CD4-positive, alpha-beta T cell treated with Interleukin-2 at 100 ng/mL for 4 hours (primary cell): ENCODE measurements around the gene LRRC37B.
A peak's percentile ranks its signal among the peaks of the same experiment; 100 is the strongest.
"Not testable (repeated sequence)": the region's sequence is repeated elsewhere in the genome, so short reads cannot be mapped to it uniquely, and the experiment has no call there.

Experiments
- DNase-seq: peaks from one replicate; pipeline ENCODE4 v3.0.0-alpha.2; 2020; ENCODE audit warnings: low spot score

LRRC37B gene

DNA sequence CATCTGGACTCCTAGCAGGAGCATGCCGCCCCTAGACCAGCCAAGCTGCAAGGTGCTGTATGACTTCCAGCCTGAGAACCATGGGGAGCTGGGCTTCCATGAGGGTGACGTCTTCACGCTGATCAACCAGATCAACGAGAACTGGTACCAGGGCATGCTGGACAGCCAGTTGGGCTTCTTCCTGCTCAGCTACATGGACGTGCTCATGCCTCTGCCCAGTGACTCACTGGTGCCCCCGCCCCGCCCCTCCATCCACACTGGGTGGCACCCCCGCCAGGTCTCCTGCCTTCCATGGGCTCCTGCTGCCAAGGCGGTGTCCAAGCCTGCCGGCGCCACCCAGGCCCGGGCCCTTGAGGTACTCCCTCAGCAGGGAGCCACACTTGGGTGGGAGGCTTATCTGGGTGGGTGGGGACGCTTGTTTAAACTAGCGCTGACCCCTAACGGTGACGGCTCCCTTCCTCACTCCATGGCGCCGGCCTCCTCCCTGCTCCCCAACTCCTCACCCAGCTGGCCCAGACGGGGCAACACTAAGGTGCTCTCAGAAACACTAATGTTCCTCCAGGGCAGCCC is 34.2 kb downstream of the LRRC37B start:
- DNase-seq = not testable (repeated sequence)

DNA sequence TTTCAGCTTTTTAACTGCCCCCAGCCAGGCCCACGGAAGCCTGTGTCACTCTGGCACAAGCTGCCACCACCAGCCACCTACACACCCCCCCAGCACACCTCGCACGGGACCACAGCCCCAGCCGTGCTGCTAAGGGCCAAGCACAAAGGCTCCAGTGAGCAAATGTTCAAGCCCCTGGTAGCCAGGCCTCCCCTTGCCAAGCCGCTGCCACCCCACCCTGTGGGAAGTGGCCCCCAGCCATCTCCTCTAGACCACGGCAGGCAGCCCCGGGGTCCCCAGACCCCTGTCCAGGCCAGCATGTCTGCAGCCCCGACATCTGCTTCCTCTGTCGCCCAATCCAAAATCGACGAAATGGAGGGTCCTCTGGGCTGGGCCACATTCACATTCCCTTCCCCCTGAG is 35.1 kb downstream of the LRRC37B start:
- not testable (repeated sequence) for DNase-seq

DNA sequence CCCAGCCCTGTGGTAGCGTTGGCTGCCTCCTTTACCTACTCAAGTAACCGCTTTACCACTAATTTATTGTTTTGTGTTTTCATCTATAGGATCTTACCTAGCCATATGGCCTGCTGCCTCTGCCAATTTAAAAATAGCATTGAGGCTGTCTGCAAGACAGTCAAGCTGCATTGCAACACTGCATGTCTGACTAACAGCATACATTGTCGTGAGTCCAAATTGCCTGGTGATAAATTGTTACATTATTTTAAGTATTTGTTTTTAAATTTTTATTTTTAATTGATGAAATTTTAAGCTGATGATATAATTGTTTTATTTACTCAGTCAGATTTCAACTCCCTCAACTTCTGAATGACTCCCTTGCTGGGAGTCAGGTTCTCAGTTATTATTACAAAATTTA is 38.4 kb downstream of the LRRC37B start:
- DNase-seq = not testable (repeated sequence)

DNA sequence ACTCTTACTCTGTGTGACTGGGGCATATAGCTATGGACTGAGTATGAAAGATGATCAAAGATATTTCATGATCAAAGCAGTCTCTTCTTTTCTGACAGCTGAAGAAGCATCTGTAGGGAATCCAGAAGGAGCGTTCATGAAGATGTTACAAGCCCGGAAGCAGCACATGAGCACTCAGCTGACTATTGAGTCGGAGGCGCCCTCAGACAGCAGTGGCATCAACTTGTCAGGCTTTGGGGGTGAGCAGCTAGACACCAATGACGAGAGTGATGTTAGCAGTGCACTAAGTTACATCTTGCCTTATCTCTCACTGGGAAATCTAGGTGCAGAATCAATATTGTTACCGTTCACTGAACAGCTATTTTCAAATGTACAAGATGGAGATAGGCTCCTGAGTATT is 40.5 kb downstream of the LRRC37B start:
- DNase-seq = not testable (repeated sequence)

GRCh38 chr17:32054985-32055384 is 47.8 kb downstream of the LRRC37B start:
- DNase-seq = not testable (repeated sequence)

- DNase-seq = not testable (repeated sequence)
Measured at GRCh38 chr17:32055425-32055824, 48.2 kb downstream of the LRRC37B start.

- DNase-seq = not testable (repeated sequence)
Measured at GRCh38 chr17:32056500-32056899, 49.3 kb downstream of the LRRC37B start.

DNA sequence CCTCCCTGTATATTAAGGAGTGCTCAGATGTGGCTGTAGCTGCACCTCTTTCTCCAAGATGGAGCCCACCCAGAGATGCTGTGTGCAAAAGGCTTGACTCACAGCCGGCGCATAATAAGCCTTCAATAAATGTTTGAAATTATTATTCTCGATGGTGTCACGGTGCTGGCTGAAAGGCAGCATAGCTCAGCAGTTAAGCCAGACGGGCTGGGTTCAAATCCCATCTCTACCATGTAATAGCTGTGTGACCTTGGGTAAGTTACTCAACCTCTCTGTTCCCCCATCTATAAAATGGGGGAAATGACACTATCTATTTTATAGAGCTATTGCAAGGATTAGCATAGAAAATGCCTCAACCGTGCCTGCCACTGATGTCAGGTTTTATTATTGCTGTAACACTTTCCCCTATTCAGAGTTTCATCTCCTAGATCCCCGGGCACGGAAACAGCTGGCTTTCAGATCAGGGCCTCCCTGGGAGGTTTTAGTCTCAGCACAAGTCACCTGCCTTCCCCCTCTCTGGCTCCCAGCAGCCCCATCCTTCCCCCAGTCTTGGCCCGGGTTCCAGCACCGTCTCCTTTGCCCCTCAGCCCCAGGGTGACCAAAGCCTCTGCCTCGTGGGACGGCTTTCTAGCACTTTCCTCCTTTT is 50.4 kb downstream of the LRRC37B start:
- not testable (repeated sequence) for DNase-seq

GRCh38 chr17:32060695-32061094 is 53.5 kb downstream of the LRRC37B start:
- not testable (repeated sequence) for DNase-seq

- not testable (repeated sequence) for DNase-seq
Measured at GRCh38 chr17:32061840-32062239, 54.7 kb downstream of the LRRC37B start.

GRCh38 chr17:32064091-32064490 is 56.9 kb downstream of the LRRC37B start:
- not testable (repeated sequence) for DNase-seq

DNA sequence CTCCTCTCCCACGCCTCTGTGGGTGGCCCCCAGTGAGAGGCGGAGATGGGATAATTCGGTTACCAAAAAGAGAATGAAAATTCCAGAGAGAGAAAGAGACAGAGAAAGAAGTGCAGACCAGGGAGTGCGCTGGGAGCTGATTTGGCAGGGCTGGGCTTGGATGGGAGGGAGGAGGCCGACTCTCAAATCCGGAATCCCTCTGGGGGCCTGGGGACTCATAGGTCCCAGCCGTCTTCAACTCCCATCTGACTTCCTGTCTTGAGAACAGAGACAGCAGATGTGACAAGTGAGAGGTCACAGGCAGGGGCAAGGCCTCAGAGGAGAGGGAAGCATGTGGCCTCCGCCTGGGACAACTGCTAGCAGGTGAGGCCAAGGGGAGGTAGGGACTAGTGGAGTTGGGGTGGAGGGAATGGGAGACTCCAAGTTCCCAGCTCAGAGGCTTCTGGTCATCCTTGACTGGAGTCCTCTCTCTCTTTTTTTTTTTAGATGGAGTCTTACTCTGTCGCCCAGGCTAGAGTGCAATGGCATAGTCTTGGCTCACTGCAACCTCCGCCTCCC is 59.0 kb downstream of the LRRC37B start:
- not testable (repeated sequence) for DNase-seq

- peak; percentile 68 for DNase-seq
Measured at GRCh38 chr17:32066863-32067642, 59.9 kb downstream of the LRRC37B start.

DNA sequence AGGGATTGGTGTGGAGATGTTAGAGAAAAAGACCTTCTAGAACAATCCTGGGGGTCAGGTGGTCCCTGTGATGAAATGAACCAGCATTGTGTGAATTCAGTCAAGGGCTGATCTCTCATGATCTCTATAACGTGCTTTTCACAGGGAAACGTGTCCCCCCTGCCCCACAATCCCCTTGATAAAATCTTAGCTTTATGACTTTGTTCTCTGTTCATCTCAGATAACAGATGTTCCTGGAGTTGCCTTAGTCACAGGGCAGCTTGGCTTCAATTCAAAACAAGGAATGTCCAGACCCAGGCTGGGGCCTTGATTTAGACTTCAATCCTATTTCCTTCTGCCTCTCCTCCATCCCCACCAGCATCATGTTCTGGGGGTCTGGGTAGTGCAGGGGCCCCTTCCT is 61.9 kb downstream of the LRRC37B start:
- DNase-seq = not testable (repeated sequence)

DNA sequence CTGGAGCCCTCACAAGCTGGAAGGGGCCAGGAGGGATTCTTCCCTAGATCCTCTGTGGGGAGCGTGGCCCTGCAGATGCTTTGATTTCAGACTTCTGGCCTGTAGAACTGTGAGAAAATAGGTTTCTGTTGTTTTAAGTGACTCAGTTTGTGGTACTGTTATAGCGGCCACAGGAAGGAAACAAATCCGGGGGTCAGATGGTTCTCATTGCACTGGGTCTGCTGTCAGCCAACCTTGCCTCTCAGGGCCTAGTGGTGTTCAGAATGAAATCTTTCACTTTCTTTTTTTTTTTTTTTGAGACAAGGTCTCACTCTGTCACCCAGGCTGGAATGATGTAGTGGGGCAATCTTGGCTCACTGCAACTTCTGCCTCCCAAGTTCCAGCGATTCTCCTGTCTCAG is 64.8 kb downstream of the LRRC37B start:
- peak; percentile 49 for DNase-seq

- not testable (repeated sequence) for DNase-seq
Measured at GRCh38 chr17:32073131-32073530, 65.9 kb downstream of the LRRC37B start.

GRCh38 chr17:32079753-32080152 is 72.6 kb downstream of the LRRC37B start:
- peak; percentile 85 for DNase-seq

- not testable (repeated sequence) for DNase-seq
Measured at GRCh38 chr17:32083550-32083979, 76.4 kb downstream of the LRRC37B start.

- DNase-seq = not testable (repeated sequence)
Measured at GRCh38 chr17:32084003-32084941, 77.1 kb downstream of the LRRC37B start.

DNA sequence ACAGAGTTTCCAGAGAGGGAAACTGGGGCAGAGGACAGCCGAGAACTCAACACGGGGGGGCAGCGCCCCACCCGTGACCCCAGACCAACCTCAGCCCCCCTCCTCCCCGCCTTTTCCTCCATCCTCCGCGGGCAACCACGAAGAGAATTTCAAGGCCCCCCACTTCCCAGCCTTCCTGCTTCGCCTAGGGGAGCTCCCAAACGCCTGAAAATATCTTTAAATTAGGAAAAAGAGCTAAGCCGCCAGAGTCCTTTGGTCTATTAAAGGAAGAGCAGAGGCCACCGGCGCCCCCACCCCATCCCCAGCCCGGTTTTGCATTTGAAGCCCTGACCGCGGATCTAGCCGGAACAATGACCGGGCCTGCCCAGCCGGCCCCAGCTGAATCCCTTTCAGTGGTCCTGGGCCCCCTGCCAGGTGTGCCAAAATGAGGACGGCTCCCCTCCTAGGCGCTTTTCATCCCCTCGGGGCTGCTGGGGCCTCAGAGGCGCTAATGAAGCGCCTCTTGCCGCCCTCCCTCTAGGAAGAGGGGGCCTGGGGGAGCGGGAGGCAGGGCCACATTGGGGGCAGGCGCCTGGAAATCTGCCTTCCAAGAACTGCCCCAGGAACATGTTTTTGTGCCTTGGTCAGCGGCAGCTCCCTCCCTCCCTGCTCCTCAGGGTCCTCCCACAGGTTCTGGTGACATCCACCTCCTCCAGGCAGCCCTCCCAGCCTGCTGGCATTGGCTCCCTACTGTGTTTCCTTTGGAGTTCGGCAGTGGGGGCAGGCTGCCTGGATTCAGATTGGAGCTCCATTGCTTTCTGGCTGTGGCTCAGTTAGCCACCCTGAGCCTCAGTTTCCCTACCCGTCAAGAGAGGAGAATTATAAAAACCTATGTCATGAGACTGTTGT is 78.0 kb downstream of the LRRC37B start:
- not testable (repeated sequence) for DNase-seq
